ENCODE measurements around the gene MORN1. TPM values are rescaled to one million over a fixed set of nuclear protein-coding genes. Genes with fewer than 3 reads are reported as not detected.

MORN1 gene
- total RNA-seq, 1 donor from 2014 or later, result 10.8 TPM

DNA sequence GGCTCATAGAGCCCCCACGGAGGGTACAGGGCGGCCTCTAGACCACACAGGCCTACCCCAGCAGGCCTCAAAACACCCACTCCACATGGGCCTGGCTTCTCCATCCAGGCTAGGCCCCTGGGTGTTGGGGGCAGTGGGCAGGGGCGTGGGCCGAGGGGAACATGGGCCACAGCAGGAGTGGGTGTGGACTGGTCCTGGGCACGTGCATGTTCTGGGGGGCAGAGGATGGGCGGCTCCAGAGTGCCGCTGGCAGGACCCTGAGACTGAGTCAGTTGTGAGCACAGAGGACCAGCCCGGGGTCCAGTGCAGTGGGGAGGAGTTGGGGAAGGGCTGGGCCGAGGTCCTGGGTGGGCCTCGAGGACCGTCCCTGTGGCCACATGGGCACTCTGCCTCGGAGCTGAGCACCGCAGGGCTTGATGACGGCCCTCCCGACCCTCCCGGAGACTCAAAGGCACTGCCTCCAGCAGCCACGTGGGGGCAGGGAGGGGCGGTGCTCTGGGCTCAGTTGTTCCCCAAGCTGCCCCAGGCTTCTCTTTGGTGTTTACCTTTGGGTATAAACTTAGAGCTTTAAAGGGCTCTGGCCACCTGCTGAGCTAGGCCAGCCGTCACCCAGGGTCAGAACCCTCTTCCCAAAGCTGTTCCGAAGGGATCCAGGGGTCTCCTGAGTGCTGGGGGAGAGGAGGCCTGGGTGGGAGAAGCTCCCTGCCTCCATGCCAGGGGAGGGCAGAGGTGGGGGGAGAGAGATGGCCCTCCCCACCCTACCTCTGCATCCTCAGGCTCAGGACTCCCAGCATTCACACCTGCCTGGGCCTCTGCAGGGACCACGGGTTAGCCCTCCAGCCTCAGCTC lies 79.9 kb downstream of the MORN1 start:
- Mint-ChIP-seq H3K36me3 (ENCODE audit: unreplicated experiment) (peaks cover 5% of the 10 kb centered on the region), H3K27me3 (ENCODE audit: unreplicated experiment) (peaks cover 4% of the 10 kb centered on the region), H3K9me3 (ENCODE audit: unreplicated experiment) (peaks cover 14% of the 10 kb centered on the region), H3K4me1 (ENCODE audit: low read depth, unreplicated experiment) (peaks cover 6% of the 10 kb centered on the region), H3K4me3 (ENCODE audit: unreplicated experiment) (no peak overlapping the region), H3K27ac (ENCODE audit: unreplicated experiment) (peak overlapping the region; percentile 38)
- peak; percentile 83 for DNase-seq
- TF ChIP-seq, protein P1, sequence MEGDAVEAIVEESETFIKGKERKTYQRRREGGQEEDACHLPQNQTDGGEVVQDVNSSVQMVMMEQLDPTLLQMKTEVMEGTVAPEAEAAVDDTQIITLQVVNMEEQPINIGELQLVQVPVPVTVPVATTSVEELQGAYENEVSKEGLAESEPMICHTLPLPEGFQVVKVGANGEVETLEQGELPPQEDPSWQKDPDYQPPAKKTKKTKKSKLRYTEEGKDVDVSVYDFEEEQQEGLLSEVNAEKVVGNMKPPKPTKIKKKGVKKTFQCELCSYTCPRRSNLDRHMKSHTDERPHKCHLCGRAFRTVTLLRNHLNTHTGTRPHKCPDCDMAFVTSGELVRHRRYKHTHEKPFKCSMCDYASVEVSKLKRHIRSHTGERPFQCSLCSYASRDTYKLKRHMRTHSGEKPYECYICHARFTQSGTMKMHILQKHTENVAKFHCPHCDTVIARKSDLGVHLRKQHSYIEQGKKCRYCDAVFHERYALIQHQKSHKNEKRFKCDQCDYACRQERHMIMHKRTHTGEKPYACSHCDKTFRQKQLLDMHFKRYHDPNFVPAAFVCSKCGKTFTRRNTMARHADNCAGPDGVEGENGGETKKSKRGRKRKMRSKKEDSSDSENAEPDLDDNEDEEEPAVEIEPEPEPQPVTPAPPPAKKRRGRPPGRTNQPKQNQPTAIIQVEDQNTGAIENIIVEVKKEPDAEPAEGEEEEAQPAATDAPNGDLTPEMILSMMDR (IDR thresholded peaks at IDR 0.05; ENCODE audit: partially characterized antibody, unreplicated experiment), result peak; percentile 66

DNA sequence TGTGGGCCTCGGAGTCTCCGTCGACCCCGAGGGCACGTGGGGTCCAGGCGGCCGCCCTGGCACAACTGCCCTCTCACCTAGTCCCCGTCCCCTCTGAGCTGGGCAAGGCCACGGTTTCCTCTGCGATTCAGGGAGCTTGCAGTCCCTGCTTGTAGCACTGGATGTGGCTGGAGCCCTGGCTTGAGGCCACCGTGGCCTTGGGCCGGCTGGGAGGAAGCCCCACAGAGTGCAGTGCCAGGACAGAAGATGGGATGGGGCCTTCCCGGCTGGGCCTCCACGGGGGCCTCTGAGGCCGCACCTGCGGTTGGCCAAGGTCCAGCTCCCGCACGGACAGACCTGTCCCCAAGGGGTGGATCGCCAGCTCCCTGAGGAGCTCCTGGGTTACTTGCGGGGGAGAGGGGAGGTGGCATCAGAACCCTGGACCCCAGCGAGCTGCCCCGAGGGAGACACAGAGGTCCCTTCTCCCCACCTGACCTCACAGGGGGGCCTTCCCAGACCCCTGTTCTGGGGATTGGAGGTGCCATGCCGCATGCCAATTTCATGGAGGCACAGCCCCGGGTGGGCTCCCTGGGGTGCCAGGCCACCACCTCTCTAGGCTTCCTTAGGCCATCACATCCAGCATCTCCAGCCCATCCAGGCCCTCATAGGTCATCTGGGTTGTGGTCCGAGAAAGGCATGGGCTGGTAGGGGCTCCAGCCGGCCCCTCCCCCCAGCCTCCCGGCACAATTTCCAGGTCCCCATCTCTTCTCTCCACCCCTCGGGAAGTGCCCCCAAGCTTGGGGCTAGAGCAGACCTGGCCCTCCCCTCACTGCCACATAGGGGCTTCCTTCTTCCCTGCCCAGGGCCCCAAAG lies 80.8 kb downstream of the MORN1 start:
- Mint-ChIP-seq H3K27ac (ENCODE audit: unreplicated experiment) (peak overlapping the region; percentile 38), H3K4me1 (ENCODE audit: low read depth, unreplicated experiment) (peaks cover 6% of the 10 kb centered on the region), H3K27me3 (ENCODE audit: unreplicated experiment) (peaks cover 8% of the 10 kb centered on the region), H3K9me3 (ENCODE audit: unreplicated experiment) (peaks cover 15% of the 10 kb centered on the region), H3K36me3 (ENCODE audit: unreplicated experiment) (peaks cover 5% of the 10 kb centered on the region), H3K4me3 (ENCODE audit: unreplicated experiment) (no peak overlapping the region)
- DNase-seq, result no peak
- TF ChIP-seq, protein P1 (IDR thresholded peaks at IDR 0.05; ENCODE audit: partially characterized antibody, unreplicated experiment), result no peak

DNA sequence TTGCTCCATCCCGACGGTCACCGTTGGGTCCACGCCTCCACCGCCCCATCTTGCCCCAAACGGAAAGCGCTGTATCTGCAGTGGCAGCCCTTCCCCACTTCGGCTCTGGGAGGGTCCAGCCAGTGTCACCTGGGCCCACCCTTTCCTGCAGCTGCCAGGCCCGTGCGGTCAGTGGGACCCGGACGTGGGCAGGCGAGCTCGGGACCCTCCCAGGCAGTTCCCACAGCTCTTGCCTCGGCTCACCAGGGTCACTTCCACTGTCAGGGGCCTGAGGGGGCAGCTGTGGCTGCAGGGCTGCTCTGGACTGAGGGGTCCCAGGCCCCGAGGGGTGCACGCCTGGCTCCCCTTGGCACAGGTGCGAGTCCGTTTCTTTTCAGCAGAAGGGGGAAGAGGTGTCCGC lies 82.5 kb downstream of the MORN1 start:
- no peak for DNase-seq
- TF ChIP-seq, protein P1 (IDR thresholded peaks at IDR 0.05; ENCODE audit: partially characterized antibody, unreplicated experiment), result no peak
- Mint-ChIP-seq H3K9me3 (ENCODE audit: unreplicated experiment) (peaks cover 18% of the 10 kb centered on the region), H3K27me3 (ENCODE audit: unreplicated experiment) (peaks cover 9% of the 10 kb centered on the region), H3K27ac (ENCODE audit: unreplicated experiment) (peak overlapping the region; percentile 59), H3K4me1 (ENCODE audit: low read depth, unreplicated experiment) (peaks cover 6% of the 10 kb centered on the region), H3K4me3 (ENCODE audit: unreplicated experiment) (no peak overlapping the region), H3K36me3 (ENCODE audit: unreplicated experiment) (peaks cover 5% of the 10 kb centered on the region)

DNA sequence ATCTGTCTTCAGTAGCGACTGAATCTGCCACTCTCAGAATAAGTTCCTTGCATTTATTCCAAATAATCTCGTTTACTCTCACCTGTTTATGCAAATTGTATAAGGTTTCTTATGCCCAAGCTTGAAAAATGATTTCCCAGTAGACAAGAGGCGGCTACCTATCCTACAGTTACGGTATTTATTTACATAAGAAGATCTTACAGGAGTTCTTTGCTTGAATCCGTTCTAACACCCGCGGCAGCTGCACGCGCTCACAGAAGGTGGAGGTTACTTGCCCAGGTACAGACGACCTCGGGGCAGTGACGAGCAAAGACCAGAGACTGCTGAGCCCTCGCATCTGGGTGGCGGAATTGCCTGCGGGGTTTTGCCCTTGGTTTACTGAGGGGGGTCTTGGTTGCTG lies 83.4 kb downstream of the MORN1 start:
- H3K4me1 Mint-ChIP-seq (ENCODE audit: low read depth, unreplicated experiment), result peaks cover 6% of the 10 kb centered on the region
- TF ChIP-seq, protein P1 (IDR thresholded peaks at IDR 0.05; ENCODE audit: partially characterized antibody, unreplicated experiment), result no peak
- no peak overlapping the region for H3K4me3 Mint-ChIP-seq (ENCODE audit: unreplicated experiment)
- H3K27ac Mint-ChIP-seq (ENCODE audit: unreplicated experiment), result peak overlapping the region; percentile 72
- H3K36me3 Mint-ChIP-seq (ENCODE audit: unreplicated experiment), result peaks cover 5% of the 10 kb centered on the region
- DNase-seq, result no peak
- peaks cover 9% of the 10 kb centered on the region for H3K27me3 Mint-ChIP-seq (ENCODE audit: unreplicated experiment)
- peaks cover 22% of the 10 kb centered on the region for H3K9me3 Mint-ChIP-seq (ENCODE audit: unreplicated experiment)
